HCT116 (cell line): ENCODE data around the gene LRRK1.

ENCODE experiments used
- EGR1 ChIP-seq: IDR thresholded peaks from 2 replicates; pipeline ENCODE4 v1.6.1; 2012; ENCODE audit warnings: low read depth
- POLR2A ChIP-seq: IDR thresholded peaks from 2 replicates; pipeline ENCODE4 v1.7.0; 2011; ENCODE audit warnings: borderline replicate concordance; ENCODE audit not compliant: insufficient read depth, insufficient read length; ENCODE audit errors: extremely low read depth
- POLR2AphosphoS5 ChIP-seq: IDR thresholded peaks from 2 replicates; pipeline ENCODE4 v1.6.1; 2011; ENCODE audit warnings: mild to moderate bottlenecking, low read depth, low read length, moderate library complexity
- TF ChIP-seq, protein P1 (sequence below), 3 experiments: fragments of 200-600 bp in 1 of 3; sonication (generic) in 1 of 3; IDR thresholded peaks in 2 of 3; conservative IDR thresholded peaks in 1 of 3; 2 replicates each; pipeline ENCODE4 v1.5.1; 2012 to 2017; ENCODE audit warnings: low read depth in 2 of 3, low read length in 2 of 3, antibody characterized with exemption in 1 of 3, borderline replicate concordance in 1 of 3, control low read depth in 1 of 3, mild to moderate bottlenecking in 1 of 3, mixed read lengths in 1 of 3, mixed run types in 1 of 3, moderate library complexity in 1 of 3; ENCODE audit not compliant: insufficient read depth in 1 of 3

- TF ChIP-seq, protein P1, sequence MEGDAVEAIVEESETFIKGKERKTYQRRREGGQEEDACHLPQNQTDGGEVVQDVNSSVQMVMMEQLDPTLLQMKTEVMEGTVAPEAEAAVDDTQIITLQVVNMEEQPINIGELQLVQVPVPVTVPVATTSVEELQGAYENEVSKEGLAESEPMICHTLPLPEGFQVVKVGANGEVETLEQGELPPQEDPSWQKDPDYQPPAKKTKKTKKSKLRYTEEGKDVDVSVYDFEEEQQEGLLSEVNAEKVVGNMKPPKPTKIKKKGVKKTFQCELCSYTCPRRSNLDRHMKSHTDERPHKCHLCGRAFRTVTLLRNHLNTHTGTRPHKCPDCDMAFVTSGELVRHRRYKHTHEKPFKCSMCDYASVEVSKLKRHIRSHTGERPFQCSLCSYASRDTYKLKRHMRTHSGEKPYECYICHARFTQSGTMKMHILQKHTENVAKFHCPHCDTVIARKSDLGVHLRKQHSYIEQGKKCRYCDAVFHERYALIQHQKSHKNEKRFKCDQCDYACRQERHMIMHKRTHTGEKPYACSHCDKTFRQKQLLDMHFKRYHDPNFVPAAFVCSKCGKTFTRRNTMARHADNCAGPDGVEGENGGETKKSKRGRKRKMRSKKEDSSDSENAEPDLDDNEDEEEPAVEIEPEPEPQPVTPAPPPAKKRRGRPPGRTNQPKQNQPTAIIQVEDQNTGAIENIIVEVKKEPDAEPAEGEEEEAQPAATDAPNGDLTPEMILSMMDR (IDR thresholded peaks at IDR 0.05 in 2 of 3, conservative IDR thresholded peaks at IDR 0.05 in 1 of 3; ENCODE audit: borderline replicate concordance in 1 of 3, insufficient read depth in 1 of 3, low read depth in 2 of 3, low read length in 2 of 3) = no peak
- no peak for TF ChIP-seq EGR1
- no peak for TF ChIP-seq POLR2AphosphoS5
- no peak for TF ChIP-seq POLR2A
Measured at GRCh38 chr15:101081900-101082299, 162.7 kb downstream of the LRRK1 start.
